Astrocyte of the spinal cord (primary cell): ENCODE measurements around the gene RUNX1.

Experiments
- DNase-seq: peaks from one replicate; pipeline ENCODE4 v3.0.0; 2011; ENCODE audit warnings: low read depth, low spot score
- H3K4me3 ChIP-seq: 2 replicates; pipeline ENCODE4 v1.5.1; 2011; ENCODE audit warnings: low read depth, mild to moderate bottlenecking, low read length, moderate library complexity
- in situ Hi-C: cut with HindIII; loops from 2 replicates; pipeline ENCODE4 v1.10.0; 2017; ENCODE audit warnings: low sequenced_read_pairs
- TF ChIP-seq, protein P1 (sequence below): IDR thresholded peaks from 2 replicates; pipeline ENCODE4 v1.5.1; 2012; ENCODE audit warnings: low read depth, mild to moderate bottlenecking, low read length, inconsistent platforms

Gene RUNX1

DNA sequence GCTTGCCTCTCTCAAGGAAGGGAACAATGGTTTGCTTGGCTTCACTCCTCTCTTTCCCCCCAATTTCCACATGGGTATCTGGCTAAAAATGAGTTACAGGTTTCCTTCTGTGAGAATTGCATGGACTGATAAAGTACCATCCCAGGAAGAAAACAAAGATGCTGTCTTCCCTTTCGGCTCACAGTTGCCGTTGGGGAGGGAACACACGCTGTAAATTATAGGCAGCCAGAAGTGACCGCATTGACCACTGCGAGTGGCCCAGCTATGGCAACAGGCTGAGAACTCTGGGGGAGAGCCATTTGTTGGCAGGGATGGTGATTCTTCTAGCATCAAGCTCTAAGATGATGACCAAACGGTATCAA, 2.9 kb downstream of the RUNX1 start:
- TF ChIP-seq, protein P1, sequence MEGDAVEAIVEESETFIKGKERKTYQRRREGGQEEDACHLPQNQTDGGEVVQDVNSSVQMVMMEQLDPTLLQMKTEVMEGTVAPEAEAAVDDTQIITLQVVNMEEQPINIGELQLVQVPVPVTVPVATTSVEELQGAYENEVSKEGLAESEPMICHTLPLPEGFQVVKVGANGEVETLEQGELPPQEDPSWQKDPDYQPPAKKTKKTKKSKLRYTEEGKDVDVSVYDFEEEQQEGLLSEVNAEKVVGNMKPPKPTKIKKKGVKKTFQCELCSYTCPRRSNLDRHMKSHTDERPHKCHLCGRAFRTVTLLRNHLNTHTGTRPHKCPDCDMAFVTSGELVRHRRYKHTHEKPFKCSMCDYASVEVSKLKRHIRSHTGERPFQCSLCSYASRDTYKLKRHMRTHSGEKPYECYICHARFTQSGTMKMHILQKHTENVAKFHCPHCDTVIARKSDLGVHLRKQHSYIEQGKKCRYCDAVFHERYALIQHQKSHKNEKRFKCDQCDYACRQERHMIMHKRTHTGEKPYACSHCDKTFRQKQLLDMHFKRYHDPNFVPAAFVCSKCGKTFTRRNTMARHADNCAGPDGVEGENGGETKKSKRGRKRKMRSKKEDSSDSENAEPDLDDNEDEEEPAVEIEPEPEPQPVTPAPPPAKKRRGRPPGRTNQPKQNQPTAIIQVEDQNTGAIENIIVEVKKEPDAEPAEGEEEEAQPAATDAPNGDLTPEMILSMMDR, result no peak
- no peak for DNase-seq
- H3K4me3 ChIP-seq, result peak overlapping the region; percentile 64
- in situ Hi-C loops, result no loop called here

DNA sequence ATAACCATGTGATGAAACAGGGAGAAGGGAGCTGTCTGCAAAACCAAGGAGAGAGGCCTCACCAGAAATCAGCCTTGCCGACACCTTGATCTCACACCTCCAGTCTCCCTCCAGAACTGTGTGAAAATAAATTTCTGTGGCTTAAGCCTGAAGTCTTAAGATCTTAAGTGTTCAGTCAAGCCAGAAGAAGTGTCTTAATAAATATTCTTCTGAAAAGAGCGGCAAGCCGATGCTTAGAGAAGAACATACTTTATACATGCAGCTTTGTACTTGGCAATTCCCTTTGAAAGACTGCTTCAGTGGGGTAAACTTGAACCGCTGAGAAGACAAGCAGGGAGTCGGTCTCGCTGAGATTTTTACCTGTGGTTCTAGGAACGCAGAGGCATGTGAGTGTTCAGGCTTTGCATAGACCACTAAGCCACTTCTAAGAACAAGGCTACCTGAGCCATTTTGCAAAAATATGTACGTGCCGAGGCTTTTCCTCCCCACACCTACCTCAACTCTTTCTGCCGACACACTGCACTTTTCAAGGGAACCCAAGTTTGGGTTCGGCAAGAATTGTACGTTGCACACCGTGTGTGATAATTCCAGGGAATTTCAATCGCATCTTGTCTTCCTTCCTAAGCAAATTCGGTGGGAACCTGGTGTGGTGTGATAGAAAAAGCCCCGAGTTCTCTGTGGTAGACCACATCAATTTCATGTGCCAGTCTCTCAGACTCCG, 3.4 kb downstream of the RUNX1 start:
- no peak overlapping the region for H3K4me3 ChIP-seq
- in situ Hi-C loops, result no loop called here
- TF ChIP-seq, protein P1, result no peak
- no peak for DNase-seq

DNA sequence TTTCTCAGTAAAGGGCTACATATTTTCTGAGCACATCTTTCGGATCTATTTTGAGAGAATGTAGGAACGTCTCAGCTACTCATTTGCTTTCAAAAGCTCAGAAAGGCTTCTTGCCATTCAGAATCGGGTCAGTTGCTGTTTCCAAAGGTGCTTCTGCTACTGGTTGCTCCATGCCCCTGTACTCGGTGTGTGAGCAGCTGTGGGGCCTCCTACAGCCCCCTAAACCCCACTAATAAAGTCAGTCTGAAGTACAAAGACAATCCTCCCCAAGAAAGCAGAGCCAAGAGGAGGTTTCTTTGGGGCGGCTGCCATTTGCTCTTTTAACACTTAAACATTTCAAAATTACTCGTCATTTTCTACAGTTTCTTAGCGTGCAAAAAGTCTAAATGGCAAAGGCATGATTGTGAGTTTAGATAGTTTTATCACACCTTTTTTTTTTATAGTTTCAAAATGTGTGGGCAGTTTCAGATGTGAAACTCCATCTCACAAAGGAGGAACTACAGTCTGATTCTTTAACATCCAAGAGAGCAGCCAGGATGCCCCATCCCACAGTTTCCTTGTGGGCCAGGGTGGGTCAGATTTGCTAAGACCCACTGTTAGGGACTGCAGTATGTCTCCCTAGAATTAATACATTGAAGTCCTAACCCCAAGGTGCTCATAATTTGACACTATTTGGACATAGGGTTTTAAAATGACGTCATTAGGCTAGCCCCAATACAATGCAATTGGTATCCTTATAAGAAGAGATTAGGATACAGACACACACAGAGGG, 4.1 kb downstream of the RUNX1 start:
- no peak for DNase-seq
- in situ Hi-C loops, result no loop called here
- H3K4me3 ChIP-seq, result no peak overlapping the region
- TF ChIP-seq, protein P1, result no peak

DNA sequence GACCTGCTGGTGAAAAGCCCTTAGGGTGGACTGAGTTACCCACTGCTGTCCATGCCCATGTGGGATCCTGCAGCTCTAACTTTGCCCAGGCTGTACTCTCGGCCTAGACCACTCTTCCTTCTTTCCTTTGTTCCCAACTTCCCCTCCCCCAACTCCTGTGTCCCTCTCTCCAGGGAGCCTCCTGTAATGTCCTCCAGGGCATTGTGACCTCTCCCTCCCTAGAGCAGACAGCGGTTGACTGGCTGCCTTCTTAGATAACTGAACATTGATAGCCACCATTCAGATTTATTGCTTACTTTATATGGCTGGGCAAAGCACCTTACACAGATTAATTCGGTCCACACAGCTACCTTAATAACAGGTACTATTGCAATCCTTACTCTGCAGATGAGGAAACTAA, 5.0 kb downstream of the RUNX1 start:
- H3K4me3 ChIP-seq, result no peak overlapping the region
- in situ Hi-C loops, result no loop called here

DNA sequence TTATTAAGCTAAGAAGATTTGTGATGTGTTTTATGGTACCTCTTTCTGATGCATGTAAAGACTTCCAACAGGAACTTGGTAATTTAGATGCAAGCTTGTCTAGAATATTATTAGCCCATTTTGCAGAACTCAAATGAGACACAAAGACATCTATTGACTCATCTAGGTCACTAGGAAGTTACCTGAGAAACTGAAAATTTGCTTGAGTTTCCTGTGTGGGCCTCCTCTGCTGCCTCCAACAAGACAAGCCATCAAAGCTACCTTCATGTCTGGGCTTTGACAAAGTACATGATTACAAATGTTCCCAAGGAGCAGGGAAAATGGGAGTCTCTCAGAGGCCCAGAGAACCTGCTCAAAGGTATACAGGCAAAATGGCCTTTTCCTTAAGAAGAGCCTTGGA, 5.6 kb downstream of the RUNX1 start:
- in situ Hi-C loops, result no loop called here
- TF ChIP-seq, protein P1, result no peak
- no peak overlapping the region for H3K4me3 ChIP-seq
- DNase-seq, result no peak

More for the DNA sequence above, 5.0 kb downstream of the RUNX1 start:
- TF ChIP-seq, protein P1, result no peak
- DNase-seq, result no peak

DNA sequence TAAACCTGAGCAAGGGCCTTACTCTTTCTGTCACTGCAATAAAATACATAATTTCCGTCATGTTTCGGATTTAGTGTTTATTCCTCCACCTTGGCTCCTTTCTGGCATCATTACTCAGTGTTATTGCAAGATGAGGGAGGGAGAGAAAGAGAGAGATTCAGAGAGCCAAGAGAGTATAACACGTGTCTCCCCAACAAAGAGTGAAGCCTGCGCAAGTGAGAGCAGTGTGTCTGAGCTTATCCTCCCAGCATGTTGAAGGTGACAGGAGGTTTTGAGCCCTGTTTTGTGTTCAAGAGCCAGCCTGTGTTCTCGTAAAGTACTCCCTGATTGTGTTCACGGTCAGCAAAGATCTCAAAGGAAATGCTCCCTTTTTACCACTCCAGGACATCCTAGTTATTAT, 6.3 kb downstream of the RUNX1 start:
- no peak overlapping the region for H3K4me3 ChIP-seq
- TF ChIP-seq, protein P1, result no peak
- in situ Hi-C loops, result no loop called here

More for the DNA sequence above, 6.3 kb downstream of the RUNX1 start:
- no peak for DNase-seq
